Stimulated activated CD8-positive, alpha-beta memory T cell treated with anti-CD3 and anti-CD28 coated beads, Interleukin-7, amount 100 ng/mL, for 48 hours (primary cell): ENCODE results near the gene TMIGD3.
"Not testable (repeated sequence)": the region's sequence is repeated elsewhere in the genome, so short reads cannot be mapped to it uniquely, and the experiment has no call there.

Experiments used
- DNase-seq, 2 donors: peaks; one replicate each; pipeline ENCODE4 v3.0.0-alpha.2; 2020; ENCODE audit warnings: low read depth in 1 of 2; ENCODE audit errors: extremely low read depth in 1 of 2

Gene TMIGD3

GRCh38 chr1:111503585-111504060 is at the start of gene TMIGD3, which contains the start of gene ADORA3:
Gene TMIGD3, minus strand, starts transcription at chr1:111503633. Its CDS starts 279 bp downstream, at chr1:111503354.
Gene ADORA3, minus strand, starts transcription at chr1:111503633. Its CDS starts 279 bp downstream, at chr1:111503354.
- DNase-seq = no peak

GRCh38 chr1:111553196-111553595 is 49.8 kb upstream of the TMIGD3 start:
- DNase-seq = no peak

DNA sequence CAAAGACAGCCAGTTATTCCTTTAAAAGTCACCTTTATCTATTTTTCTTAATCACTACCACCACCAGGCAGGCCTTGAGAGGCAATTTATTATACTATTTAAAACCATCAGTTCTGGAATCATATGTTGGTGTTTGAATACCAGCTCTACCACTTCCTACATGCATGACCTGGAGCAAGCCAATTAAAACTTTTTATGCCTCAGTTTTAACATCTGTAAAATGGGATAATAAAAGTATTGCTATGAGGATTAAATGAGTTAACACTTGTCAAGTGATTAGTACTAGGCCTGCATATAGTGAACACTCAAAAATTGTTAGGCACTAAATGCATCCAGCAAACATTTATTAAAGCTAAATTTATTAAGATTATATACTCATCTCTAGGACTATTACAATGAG is 49.2 kb upstream of the TMIGD3 start:
- no peak for DNase-seq

GRCh38 chr1:111551623-111552411 is 48.4 kb upstream of the TMIGD3 start:
- DNase-seq = no peak

DNA sequence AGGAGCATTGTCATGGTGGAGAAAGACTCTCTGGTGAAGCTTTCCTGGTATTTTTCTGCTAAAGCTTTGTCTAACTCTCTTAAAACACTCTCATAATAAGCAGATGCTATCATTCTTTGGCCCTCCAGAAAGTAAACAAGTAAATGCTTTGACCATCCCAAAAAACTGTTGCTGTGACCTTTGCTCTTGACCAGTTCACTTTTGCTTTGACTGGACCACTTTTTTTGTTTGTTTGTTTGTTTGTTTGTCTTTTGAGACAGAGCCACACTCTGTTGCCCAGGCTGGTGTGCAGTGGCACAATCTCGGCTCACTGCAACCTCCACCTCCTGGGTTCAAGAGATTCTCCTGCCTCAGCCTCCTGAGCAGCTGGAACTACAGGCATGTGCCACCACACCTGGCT is 44.4 kb upstream of the TMIGD3 start:
- not testable (repeated sequence) for DNase-seq

DNA sequence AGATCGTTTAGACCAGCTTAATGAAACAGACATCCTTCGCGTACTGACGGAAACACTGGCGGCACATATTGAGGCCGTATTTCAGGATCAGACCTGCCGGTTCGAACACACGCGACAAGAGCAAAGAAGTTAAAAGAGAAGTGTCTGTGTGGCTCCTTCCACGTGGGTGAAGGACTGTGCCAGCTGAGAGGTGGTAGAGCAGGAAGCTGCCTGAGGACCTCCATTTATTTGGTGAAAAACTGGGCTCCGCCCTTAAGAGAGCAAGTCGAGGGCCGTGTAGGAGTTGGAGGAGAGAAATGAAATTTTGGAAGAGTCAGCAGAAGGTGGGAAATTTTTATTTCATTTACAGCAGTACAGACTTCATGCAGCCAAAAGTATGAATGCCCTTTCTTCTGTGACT is 38.8 kb upstream of the TMIGD3 start:
- no peak for DNase-seq

- DNase-seq = no peak
Observed at GRCh38 chr1:111541721-111542120, 38.3 kb upstream of the TMIGD3 start.

GRCh38 chr1:111540928-111541327 is 37.5 kb upstream of the TMIGD3 start:
- no peak for DNase-seq

GRCh38 chr1:111538343-111539025 is 35.1 kb upstream of the TMIGD3 start:
- no peak for DNase-seq

DNA sequence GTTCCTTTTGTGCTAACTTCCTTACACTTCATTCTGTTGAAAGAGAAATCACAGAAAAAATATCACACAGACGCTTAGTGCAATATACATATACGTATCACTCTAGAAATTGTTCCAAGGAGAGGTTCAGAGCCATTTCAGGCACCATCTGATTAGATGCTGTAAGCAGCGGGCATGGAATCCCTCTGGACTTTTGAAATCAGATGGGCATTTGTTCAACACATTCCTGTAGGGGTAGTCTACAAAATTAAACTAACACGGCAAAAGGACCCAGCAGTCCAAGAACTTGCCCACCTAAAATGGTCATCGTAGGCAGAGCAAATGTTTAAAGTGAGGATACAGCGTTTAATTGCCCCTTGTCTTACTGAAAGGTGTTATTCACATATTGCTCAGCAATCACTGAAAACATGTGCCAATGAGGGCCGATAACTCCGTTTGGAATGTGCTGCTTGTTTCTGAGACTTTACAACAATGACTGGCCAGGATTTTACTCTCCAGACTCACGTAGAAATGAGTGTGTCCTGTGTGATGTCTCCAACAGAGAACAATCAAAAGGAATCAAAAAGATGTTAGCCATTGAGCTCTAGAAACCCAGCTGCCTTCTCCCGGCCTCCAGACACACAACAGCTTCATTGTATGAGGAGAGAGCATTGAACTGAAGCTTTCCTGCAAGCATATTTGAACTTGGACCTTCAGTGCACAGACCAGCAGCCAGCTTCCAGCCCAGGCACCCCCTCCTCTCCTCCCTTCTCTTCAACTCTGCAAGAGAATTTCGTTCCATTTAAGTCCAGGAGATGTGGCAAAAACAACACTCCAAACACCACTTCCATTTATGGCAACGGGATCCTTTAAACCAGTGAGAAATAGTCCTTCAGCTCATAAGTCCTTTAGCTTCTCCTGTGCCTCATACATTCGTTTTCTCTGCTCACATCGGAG is 32.1 kb upstream of the TMIGD3 start:
- no peak for DNase-seq

GRCh38 chr1:111520053-111520452 is 16.6 kb upstream of the TMIGD3 start:
- DNase-seq = no peak

GRCh38 chr1:111517469-111518225 is 14.2 kb upstream of the TMIGD3 start:
- DNase-seq = no peak

DNA sequence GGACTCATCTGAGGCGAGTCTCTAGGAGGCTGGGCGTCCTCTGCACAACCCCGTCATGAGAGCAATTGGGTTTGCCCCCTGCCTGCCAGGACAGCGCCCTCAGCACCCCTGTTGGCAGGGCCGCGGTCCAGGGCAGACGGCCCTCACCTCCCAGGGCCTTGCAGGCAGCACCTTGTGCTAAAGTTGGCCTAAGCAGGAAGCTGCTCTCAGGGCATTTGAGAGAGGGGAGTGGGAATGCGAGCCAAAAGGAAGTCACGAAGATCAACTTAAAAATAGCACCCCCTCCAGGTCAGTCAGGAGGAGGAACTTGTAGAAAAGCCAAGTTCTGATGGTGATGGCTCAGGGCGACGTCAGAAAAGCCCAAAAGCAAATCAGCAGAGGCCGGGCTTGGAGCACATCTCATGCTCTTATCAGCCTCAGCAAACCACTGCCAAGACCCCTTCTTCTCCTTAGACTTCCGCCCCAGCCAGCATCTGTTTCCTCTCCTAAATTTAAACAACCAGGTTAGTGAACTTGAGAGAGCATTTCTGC is 12.6 kb upstream of the TMIGD3 start:
- peak in 1 of 2 donors; percentile 28 for DNase-seq

- peak in 1 of 2 donors; percentile 30 for DNase-seq
Observed at GRCh38 chr1:111515291-111516004, 12.0 kb upstream of the TMIGD3 start.

DNA sequence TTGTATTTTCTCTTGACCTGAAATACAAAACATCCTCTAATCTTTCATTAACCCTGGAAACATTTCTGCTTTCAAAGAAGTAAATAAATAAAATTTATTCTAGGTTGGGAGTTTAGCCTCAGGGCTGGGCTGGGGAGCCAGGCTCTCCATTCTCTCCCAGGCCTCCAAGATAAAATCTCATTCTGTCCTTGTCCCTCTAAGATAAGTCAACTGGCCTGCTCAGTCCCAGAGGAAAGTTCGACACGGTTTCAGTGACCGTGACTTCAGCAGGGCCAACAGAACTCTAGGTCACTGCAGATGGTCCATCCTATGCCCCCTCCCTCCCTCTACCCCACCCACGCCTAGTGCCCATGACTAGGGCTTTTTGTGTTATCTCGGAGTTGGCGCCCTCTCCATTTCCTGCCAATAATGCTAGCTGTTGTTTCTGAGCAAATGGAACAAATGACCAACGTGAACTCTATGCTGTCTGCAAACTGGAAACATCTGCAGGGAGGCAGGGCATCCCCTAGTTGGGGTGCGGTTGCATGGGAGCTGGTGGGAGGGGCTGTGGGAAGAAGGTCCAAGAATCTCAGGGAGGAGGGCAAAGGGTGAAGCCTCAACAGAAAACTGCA is 10.1 kb upstream of the TMIGD3 start:
- no peak for DNase-seq

DNA sequence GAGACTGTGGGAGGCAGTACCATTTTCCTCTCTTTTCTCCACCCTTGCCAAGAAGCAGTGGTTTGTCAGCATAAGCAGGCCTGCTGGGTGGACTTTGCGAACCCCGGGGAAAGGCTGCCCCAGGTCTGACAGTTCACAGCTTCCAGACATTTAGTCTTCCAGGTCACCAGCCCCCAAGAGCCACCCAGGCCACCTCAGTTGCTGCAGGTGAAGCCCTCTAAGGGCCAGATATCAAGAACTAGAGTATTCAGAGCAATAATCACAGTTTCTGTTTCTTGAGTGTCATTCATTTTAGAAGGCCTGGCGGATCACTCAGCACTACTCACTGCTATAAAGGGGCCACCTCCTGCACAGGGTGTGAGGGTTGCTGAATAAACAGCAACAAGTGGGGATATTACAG is 9.5 kb upstream of the TMIGD3 start:
- DNase-seq = no peak

- DNase-seq = no peak
Observed at GRCh38 chr1:111512132-111512889, 8.9 kb upstream of the TMIGD3 start.

GRCh38 chr1:111511370-111511769 is 7.9 kb upstream of the TMIGD3 start:
- DNase-seq = no peak
